GM19452 (cell line): ENCODE results near the gene DCLK1.

Experiments
- ATAC-seq: cut with Tn5 transposase; IDR thresholded peaks from one replicate; pipeline ENCODE4 v1.9.1; 2021; ENCODE audit not compliant: unreplicated experiment

The DCLK1 gene

DNA sequence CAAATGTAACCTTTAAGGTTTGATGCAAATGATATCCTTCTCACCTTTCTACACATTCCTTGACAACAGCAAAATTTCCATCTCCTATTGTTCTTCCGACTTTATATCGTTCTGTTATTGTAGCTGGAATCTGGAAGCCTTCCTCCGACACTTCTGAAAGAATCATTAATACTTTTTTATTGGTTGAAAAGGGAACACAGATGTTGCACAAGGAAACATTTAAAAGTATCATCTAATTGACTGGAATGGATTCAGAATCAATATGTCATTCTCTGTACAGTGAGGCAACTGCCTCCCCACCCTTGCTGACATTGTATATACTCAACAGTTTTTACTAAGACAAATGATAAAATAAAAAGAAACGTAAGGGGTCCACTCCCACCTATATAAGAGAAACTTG is 295.2 kb downstream of the DCLK1 start:
- ATAC-seq: no peak

DNA sequence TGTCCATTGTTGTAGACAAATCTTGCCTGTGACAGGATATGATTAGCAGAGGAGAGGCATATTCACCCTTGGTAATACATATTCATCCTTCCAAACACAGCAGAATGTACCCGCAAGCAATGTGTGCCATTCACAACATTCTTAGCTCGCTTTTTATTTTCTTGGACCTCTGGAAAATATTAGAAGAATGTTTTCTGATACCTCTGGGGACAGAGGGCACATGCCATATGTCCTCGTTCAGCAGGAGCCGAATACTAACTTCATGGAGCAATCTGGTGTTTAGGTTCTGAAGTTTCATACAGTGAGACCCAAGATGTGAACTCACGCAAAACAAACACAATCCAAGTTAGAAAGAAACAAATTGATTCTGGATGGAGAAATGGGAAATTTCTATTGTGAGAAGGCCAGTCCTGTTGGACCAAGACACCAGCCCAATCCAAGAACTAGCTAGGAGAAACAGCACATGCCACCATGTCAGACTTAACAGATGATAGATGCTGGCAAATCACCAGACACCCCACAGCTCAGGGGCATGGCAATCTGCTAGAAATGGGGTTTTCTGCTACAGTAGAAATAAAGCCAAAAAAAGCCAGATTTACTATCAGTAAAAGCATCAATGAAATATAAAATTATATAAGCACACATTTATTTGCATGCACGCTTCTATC is 297.4 kb downstream of the DCLK1 start:
- no peak for ATAC-seq

DNA sequence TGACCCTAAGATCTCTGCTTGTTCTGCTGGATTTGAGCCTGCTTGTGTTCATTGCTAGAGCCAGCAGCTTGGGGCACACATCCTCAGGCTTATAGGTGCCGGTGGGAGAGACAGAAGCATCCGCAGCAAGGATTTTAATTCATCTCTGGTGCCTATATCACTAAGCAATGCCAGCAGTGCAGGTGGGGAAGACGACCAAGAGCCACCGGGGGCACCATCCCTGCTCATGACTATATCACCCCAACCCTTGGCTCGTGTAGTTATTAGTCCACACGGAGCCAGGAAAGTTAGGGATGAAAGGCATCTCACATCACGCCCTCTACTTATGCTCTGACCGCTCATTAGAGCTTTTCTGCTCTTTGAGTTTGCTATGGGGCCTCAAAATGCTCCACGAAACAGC is 298.2 kb downstream of the DCLK1 start:
- no peak for ATAC-seq

DNA sequence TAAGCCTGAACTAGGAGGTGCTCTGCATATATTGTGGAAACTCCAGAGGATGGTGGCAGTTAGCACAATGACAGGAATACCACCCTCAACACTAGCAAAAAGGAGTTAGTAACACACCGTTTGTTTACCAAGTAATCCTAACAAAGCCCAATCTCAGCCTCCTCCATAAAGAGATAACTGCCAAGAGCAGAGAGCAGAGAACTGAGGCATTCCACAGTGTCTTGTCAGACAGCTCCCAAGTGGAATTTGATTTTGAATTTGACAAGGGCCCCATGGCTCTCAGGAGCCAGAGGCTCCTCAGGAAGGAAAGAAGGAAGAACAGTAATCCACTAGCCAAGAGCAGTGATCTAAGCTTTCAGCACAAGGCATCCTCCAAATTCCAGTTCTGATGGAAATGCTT is 298.6 kb downstream of the DCLK1 start:
- no peak for ATAC-seq

DNA sequence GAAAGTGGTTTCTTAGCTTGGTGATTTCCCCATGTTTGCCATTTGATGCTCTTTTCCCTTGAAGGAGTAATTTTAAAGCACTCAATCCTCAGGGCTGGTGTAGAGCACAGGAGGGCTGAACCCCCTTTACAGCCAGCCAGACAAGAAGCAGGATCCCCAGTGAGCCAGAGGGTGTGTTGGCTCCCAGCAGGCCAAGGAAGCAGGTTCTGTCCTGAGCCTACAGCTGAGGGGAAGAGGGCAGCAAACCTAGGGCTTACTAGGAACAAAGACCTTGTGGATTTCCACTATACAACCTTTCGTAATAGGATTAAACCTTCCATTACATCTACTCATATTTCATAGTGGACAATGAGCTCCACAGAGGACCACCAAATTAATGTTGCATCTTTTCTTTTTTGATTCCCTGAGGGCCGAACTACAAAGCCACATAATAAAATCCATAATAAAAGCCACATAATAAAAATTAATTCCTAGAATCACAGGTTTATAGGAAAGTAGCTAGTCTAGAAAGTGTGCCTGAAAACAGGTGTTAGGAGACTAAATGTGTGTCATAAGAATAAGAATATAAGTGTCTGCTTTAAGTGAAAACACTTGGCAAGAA is 300.2 kb downstream of the DCLK1 start:
- no peak for ATAC-seq

DNA sequence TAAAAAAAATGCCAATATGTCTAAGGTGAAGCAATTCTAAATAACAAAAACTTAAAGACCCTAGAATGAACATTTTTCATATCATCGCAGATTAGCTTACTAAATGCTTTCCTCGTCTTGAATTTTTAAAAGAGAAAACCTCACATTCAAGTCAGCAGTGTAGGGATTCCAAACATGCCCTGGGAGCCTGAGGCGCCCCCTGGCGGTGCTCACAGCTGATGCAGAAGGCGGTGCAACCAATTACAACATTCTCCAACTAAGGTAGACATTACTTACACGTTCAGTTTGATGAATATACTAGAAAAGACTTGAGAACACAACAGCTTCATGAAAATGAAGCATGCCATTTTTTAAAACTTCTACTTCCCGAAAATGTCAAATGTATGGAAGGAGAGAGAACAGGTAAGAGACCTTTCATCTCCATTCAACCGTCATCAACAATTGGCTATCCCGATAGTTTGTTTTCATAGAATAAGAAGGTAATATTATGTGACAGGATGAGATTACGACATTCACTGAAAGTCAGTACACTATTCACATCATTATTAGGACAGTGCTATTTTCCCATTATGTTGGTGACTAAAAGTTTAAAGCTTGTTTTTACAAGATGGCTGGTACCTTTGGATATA is 304.4 kb downstream of the DCLK1 start:
- ATAC-seq: no peak

DNA sequence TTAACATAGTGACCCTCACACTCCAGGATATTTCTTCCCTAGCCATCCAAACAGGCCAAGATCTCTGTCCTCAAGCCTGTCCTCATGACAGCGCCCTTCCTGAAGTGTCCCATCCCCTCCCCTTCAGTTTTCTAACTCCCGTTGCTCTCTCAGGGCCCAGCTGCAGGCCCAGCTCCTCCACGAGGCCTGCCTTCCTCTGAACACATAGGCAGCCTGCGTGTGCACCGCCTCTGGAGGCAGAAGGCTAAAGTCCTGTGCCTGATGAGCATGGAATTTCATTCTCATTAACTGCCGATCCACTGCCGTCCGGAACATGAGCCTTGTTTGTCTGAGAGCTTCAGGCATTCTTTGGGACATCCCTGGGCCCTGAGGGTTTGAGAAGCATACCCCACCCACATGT is 306.4 kb downstream of the DCLK1 start:
- ATAC-seq: no peak

DNA sequence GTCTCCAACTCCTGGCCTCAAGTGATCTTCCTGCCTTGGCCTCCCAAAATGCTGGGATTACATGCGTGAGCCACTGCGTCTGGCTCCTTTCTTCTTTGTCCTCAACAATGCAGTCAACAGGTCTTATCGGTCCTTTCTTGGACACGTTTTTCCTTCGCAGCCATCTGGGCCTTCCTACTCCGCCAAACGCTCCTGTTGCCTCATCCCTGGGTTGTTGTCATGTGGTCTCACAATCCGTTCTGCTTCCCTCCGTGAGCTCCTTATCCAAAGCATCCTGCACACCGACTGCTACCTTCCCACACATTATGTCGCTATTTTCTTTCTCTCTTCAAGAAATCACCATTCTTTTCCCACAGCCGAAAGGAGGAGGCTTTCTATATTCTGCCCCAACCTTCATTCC is 306.8 kb downstream of the DCLK1 start:
- no peak for ATAC-seq

DNA sequence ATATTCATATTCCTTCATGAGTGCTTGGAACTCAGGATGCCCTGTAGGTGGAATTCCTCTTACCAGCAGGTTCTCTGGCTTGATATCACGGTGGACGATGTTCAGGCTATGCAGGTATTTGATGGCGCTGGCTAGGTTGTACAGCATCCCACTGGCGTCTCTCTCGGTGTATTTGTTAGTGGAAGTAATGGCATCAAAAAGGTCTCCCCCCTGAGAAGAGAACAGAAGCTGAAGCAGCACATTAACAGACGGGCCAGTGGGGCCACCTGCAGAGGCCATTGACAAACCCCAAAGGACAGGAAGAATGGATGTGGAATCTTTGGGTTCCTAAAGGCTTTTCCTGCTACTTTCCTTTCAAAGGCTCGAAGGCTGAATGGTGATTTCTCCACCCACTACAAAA is 308.5 kb downstream of the DCLK1 start:
- no peak for ATAC-seq

DNA sequence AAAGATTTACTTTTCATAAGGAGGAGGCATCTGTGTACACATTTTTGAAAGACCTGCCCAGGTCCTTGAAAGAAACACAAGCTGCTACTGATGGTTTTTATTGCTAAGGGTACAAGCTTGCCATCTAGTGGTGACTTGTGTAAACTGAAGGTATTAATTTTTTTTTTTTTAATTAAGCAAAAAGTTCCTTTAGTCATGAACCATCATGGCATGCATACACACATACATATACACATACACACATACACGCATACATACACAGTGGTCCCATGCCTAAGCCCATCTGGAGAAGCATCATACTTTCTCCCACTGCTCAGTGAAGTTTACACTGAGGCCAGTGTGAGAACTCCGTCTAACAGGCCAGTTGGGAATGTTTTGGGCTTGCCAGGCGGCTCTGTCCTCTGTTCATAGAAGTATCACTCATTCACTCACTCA is 312.5 kb downstream of the DCLK1 start:
- no peak for ATAC-seq

DNA sequence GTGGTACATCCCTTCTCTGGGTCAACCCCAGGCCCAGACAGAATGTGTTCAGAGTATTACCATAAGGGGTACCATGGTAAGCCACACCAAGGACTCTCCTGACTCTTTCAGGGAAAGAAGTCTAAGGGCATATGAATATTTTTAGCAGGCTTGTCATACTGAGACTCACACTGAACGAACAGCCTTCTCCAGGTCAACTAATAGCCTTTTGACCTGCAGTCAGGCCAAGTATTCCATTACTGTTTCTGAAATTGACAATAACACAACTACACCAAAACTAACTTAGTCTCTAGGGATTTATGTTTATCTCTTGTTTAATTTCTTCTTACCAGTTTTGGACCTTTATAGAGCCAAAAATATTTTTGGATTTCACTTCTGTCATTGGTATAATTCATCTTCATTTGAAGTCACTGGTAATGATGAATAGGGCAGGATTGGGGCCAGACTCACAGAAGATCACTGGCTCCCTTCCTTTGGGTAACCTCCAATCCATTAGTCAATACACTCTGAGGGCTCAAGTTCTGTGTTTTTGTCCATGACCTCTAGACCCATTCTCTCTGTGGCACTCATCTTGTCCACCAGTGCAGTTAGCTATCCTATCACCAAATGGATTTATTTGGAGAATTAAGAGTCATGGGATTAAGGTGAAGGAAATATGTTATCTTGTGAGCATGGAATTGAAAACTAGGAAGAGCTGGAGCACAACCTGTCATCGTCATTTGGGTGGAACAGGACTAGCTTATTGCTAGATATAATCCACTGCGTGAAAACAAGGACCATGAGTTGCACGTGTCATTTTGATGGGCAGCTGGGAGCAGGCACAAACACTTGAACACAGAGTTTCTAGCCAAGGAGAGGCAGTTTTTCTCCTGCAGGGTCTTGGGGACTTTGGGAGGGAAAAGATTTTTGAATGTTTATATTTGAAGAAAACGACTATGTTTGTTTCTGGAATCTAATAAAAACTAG is 313.3 kb downstream of the DCLK1 start:
- no peak for ATAC-seq

DNA sequence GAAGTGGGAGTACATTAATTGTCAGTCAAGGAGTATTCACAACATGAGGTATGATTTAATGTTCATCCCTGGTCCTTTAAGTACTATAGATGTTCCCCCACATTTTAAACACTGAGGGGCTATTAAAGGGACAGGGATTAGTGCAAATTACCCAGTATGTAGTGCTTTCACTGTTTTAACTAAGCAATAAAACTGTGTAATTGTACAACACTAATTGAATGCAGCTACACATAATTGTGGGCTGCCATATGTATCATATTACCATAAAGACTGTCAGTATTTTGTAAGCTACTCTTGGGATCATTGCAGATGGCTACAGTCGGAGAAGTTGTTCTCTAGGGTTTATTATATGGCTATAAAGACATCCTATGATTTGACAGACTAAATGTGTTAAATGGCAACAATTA is 316.6 kb downstream of the DCLK1 start:
- ATAC-seq: no peak

DNA sequence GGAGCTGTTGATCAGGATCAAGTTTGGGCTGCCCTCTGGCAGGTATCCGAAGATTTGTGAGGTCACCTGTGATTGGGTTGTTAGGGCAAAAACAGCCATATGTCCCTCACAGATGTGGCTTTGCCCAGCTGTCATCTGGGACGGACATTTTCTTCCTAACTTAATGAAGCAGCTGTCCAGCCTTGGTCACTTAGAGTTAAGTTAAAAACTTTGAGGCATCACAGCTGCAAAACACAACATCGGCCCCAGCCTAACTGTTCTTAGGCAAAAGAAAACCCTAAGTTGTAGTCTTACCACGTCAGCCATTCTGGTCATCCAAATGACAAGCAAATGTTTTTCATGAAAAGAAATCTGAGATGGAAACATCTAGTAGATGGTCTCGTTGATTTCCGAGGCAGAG is 318.4 kb downstream of the DCLK1 start:
- no peak for ATAC-seq

DNA sequence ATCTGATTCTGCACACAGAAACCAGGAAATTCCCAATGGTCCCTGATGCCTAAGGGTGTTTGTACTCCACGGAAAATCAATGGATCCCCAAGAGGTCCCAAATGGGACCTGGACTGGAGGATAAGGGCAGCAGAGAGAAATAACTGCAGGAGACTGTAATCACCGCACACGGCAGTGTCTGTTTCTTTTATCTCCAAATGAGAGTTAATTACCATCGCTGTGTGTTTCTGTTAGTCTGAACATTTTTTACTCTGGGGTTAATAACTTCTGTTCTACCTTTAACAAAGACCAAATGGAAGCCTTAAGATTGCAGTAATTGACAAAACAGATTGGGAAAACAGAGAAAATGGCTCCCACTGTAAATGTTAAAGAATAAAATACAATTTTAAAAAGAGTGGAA is 320.9 kb downstream of the DCLK1 start:
- ATAC-seq: no peak

DNA sequence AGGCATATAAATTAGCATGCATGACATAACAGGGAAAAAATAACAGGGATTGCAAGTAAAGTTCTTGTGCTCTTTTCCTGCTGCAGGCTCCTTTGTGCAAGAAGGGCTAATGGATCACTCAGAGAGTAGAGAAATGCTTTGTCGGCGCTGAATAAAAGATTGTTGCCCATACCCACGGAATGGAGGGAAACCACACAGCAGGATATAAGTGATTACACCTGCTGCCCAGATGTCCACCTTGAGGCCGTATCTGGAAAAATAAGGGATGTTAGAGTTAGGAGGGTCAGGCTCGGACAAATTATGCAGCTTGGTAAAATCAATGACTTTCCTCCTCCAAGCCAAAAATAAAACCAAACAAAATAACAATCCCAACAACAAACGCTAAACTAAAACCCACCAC is 322.3 kb downstream of the DCLK1 start:
- no peak for ATAC-seq

DNA sequence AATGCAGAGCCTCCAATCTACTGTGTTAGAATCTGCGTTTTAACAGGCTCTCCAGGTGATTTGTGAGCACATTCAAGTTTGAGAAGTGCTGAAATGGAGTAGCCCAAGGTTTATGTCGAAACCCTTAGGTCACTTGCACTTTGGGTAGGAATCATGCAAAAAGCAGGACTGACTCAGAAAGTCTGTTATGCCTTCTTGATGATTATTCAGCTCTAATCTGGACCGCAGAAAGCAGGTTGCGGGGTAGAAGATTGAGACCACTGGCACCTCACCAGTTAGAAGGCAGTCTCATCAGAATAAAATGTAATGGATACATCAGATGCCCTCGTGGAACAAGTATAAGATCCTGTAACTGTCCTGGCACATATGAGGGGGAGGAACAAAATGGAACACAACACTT is 326.3 kb downstream of the DCLK1 start:
- ATAC-seq: no peak

DNA sequence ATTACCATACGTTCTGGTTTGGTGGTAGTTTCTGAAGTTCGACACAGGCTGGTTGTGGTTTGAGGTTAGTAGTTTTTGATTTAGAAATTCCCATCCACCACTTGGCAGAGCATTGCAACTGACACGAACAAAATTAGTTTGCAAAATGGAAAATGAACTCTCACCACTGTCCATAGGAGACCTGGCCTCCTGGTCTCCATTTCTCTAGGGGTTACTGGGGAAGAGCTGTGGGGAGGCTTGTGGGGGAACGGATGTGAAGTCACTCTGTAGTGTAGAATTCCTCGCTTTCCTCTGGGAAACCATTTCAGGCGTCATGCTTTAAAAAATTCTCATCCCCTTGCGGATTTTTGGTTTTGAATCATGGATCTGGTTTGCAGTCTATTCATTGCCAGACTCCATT is 333.2 kb downstream of the DCLK1 start:
- ATAC-seq: no peak

DNA sequence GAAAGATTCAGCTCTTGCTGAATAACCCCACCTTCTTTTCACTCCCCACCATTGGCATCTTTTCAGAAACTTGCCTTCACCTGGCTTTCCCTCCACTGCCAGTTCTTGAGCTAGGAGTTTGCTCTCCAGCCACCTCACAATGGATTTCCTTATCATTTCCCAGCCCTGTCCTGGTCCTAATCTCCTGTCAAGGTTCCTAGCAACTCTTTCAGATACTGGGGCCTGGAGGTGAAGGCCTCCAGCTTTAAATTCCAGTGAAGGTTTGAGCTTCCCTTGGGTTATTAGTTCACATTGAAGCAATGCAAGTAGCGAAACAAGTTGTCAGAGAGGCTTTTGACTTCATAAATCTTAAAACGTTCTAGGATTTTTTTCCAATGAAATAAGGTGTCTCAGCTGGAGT is 333.9 kb downstream of the DCLK1 start:
- ATAC-seq: no peak

DNA sequence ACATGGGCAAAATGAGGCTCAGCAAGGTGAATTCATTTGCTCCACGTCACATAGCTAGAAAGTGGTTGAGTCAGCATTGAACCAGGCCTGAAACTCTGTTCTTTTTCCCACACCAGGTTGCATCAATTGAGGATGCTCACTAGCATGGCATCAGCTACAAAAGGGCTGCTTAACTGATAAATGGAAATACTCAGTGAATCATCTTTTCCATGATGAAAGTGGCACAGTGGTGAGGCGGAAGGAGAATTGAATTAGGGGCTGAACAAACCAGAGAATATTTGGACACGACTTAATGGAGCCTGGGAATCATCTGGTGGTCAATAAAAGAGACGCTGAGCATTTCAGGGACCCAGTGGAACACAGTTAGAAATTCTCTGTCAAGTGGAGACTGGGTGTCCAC is 334.6 kb downstream of the DCLK1 start:
- ATAC-seq: no peak

DNA sequence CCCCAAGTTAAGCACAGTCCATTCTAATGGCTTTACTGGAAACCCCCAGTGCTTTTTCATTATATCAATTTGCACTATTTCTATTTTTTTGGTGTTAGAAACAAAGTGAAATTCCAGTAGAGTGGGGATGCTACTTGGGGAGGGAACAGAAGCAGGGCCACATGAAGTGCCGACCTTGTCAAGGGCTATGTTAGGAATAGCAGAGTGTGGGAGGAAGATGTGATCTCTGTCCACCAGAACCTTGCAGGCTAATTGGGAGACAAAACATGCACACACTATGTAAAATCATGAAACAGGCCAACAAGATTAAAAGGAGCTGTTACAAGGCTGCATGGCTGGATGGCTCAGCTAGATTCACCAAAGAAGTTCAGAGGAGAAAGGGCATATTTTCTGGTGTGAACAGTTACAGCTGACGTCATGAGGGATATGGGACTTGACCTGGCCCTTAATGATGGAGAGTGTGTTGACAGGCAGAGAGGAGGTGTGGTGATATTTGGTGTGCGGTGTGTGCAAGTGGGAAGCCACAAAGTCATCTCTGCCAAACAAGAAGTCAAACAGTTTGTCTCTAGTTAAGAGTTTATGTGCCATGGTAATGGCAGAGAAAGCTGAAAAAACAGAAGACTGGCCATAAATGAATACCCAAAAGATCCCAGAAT is 336.3 kb downstream of the DCLK1 start:
- no peak for ATAC-seq

DNA sequence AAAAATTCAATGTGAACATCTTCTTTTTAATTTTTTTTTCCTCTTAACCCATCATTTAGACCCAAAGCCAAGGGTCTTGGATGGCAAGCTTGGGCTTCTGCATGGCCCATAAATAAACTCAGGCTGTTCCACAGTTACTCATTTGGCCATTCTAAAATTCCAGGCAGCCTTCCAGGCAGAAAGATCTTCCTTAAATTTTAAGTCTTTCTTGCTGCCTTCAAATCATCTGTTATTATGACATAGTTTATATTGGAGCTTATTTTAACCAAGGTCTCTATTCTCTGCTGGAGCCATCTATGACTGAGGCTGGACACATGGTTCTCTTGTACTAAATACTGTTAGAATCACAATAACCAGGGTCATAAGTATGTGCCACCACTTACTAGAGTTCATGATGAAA is 337.4 kb downstream of the DCLK1 start:
- ATAC-seq: no peak
